Adrenal gland (tissue), 19 donors: ENCODE measurements around the gene EDEM1. TPM values are rescaled to one million over a fixed set of nuclear protein-coding genes. Genes with fewer than 3 reads are reported as not detected.
A peak's percentile ranks its signal among the peaks of the same experiment; 100 is the strongest.

Experiments
- DNase-seq, 7 donors: peaks; one replicate each; pipeline ENCODE4 v3.0.0-alpha.2; 2019 to 2020
- H3K27ac ChIP-seq, 5 donors: fragments of 200-600 bp; sonication (generic) in 4 of 5; 1 replicate in 3 of 5; 2 replicates in 2 of 5; pipeline versions ENCODE4 v1.5.1 to v1.8.0; 2016 to 2020; ENCODE audit warnings: mild to moderate bottlenecking in 1 of 5
- H3K27me3 ChIP-seq: fragments of 200-600 bp; 2 replicates; pipeline ENCODE4 v1.8.0; 2021
- H3K36me3 ChIP-seq, 2 donors: fragments of 200-600 bp; replicated peaks in 1 of 2; 1 replicate in 1 of 2; 2 replicates in 1 of 2; pipeline versions ENCODE4 v1.5.1 to v1.8.0; 2018 to 2022
- H3K4me1 ChIP-seq, 2 donors: fragments of 200-600 bp; replicated peaks in 1 of 2; 1 replicate in 1 of 2; 2 replicates in 1 of 2; pipeline versions ENCODE4 v1.5.1 to v1.8.0; 2018 to 2021
- H3K4me3 ChIP-seq, 4 donors: fragments of 200-600 bp; sonication (generic) in 3 of 4; one replicate each; pipeline ENCODE4 v1.5.1; 2016 to 2018
- H3K9me3 ChIP-seq, 3 donors: fragments of 200-600 bp; sonication (generic) in 1 of 3; replicated peaks in 1 of 3; 1 replicate in 2 of 3; 2 replicates in 1 of 3; pipeline versions ENCODE4 v1.5.1 to v1.8.0; 2016 to 2021
- CTCF ChIP-seq, 6 experiments: fragments of 450-650 bp in 4 of 6; fragments of 200-600 bp in 2 of 6; sonication (generic) in 1 of 6; IDR thresholded peaks; 1 replicate in 5 of 6; 2 replicates in 1 of 6; pipeline versions ENCODE4 v1.5.1 to v1.8.0; 2016 to 2021; ENCODE audit warnings: antibody characterized with exemption in 6 of 6, mild to moderate bottlenecking in 2 of 6, moderate library complexity in 1 of 6
- POLR2A ChIP-seq, 2 donors: fragments of 450-650 bp; IDR thresholded peaks; one replicate each; pipeline ENCODE4 v1.6.1; 2017; ENCODE audit warnings: antibody characterized with exemption in 2 of 2, mild to moderate bottlenecking in 2 of 2, moderate library complexity in 1 of 2
- WGBS, 4 donors: extraction: QIAGEN DNeasy Blood & Tissue Kit in 2 of 4; methylation state at CpG; one replicate each; pipeline versions ENCODE4 v1.1.5 to v1.1.7; 2013 to 2017; 5-methylcytosine and 5-hydroxymethylcytosine counted together
- intact Hi-C, 2 donors: fragments of 100-400 bp; cut with DNase I; formaldehyde crosslinking; loops; one replicate each; pipeline versions ENCODE4 v1.14.1 to v1.15.0; 2022 to 2023
- long read RNA-seq, 10 donors: library from polyadenylated mRNA in 3 of 10; unstranded in 2 of 10; stranded (forward) in 1 of 10; transcript quantifications; one replicate each; pipeline ENCODE4 v2.0.0 and lab custom pipeline, GENCODE V29; 2021 to 2026
- polyA plus RNA-seq, 3 donors: library from polyadenylated mRNA; stranded (reverse); fragments of 200-250 nt in 2 of 3; fragments of 350-450 nt in 1 of 3; fragmentation: Illumina TruSeq in 1 of 3; extraction: RNeasy Lipid Tissue Mini Kit (QIAGEN cat#74804) in 1 of 3; gene quantifications; one replicate each; pipeline ENCODE4 v1.2.3, GENCODE V29; 2013 to 2014
- total RNA-seq, 9 donors: library from RNA; depleted of rRNA in 4 of 9; stranded (reverse); fragments of >200 nt in 4 of 9; fragments of 120-200 nt in 1 of 9; fragmentation: NEBNext Ultra II Directional in 1 of 9; extraction: Animal tissue kit (Norgen Biotek cat#: 25700) in 1 of 9; gene quantifications; one replicate each; pipeline versions ENCODE4 v1.1.0 to v1.2.4, GENCODE V29; 2013 to 2023
- donor health status: healthy with polysubstance abuse.
- donor health status: Bipolar disorder and iron deficiency.
- donor health status: DM: yes; HTN: yes; CAD: no.
- donor health status: DM: no; HTN: no; CAD: no.
- donor health status: DM: no; HTN: no; CAD: no.
- donor health status: DM: yes; HTN: yes; CAD: no.

Gene EDEM1
- total RNA-seq (10 to 100 TPM in 8 of 9 donors, 1 to 10 TPM in 1; 9.9 to 63.6 (median 34.8) TPM), polyA plus RNA-seq (10 to 100 TPM in 1 of 3 donors, 1 to 10 TPM in 2; 3.1 to 24.9 (median 3.6) TPM)
- long read RNA-seq, donor 1, full-length matches to known transcripts, result 2 of 2 reads
- long read RNA-seq, donor 1, partial matches to known transcripts, result 0 of 2 reads
- long read RNA-seq, donor 1, other reads (novel, unspliced or antisense), result 0 of 2 reads
- long read RNA-seq, donor 2, full-length matches to known transcripts, result 1 of 1 reads
- long read RNA-seq, donor 2, partial matches to known transcripts, result 0 of 1 reads
- long read RNA-seq, donor 2, other reads (novel, unspliced or antisense), result 0 of 1 reads
- long read RNA-seq, donor 3, result 0 reads
- long read RNA-seq, donor 4, partial matches to known transcripts, result 11 of 11 reads
- long read RNA-seq, donor 4, other reads (novel, unspliced or antisense), result 0 of 11 reads
- long read RNA-seq, donor 5, full-length matches to known transcripts, result 16 of 24 reads
- long read RNA-seq, donor 5, partial matches to known transcripts, result 3 of 24 reads
- long read RNA-seq, donor 5, other reads (novel, unspliced or antisense), result 5 of 24 reads
- long read RNA-seq, donor 6, partial matches to known transcripts, result 0 of 2 reads
- long read RNA-seq, donor 6, other reads (novel, unspliced or antisense), result 2 of 2 reads
- long read RNA-seq, donor 7, full-length matches to known transcripts, result 1 of 1 reads
- long read RNA-seq, donor 7, partial matches to known transcripts, result 0 of 1 reads
- long read RNA-seq, donor 7, other reads (novel, unspliced or antisense), result 0 of 1 reads
- long read RNA-seq, donor 8, full-length matches to known transcripts, result 4 of 23 reads
- long read RNA-seq, donor 8, partial matches to known transcripts, result 19 of 23 reads
- long read RNA-seq, donor 8, other reads (novel, unspliced or antisense), result 0 of 23 reads
- long read RNA-seq, donor 9, result 0 reads
- long read RNA-seq, donor 10, full-length matches to known transcripts, result 3 of 3 reads
- long read RNA-seq, donor 10, partial matches to known transcripts, result 0 of 3 reads
- long read RNA-seq, donor 10, other reads (novel, unspliced or antisense), result 0 of 3 reads

GRCh38 chr3:5187156-5187919 is at the start of gene EDEM1:
TSS of gene EDEM1 (plus strand) at chr3:5187707. CDS start at chr3:5187806, 99 bp downstream.
- Histone ChIP-seq H3K36me3 (no peaks in the 10 kb centered on the region), H3K27me3 (no peaks in the 10 kb centered on the region), H3K4me3 (peak within 1 kb of the TSS; percentile 29 to 90 (median 82)), H3K9me3 (no peaks in the 10 kb centered on the region), H3K27ac (peak within 1 kb of the TSS; percentile 71 to 98 (median 96)), H3K4me1 (peaks cover 4 to 48% of the 10 kb centered on the region in 2 donors)
- 0 to 2% (median 1%) methylated on average over 8 to 78 of the region's 78 CpGs for WGBS, 4 donors
- DNase-seq, result peak; percentile 95 to 98 (median 97)
- intact Hi-C loops, result loop anchor here in 1 of 2 donors (10.0 kb wide), 1 partner anchor 53 kb away; no protein-coding TSS in a partner anchor
- TF ChIP-seq POLR2A (IDR thresholded peaks at IDR 0.05) (peak; percentile 71 to 83), CTCF (IDR thresholded peaks at IDR 0.05) (no peak)

GRCh38 chr3:5138214-5138981 is 49.1 kb upstream of the EDEM1 start:
- H3K27ac ChIP-seq, result peak overlapping the region in 4 of 5 donors; percentile 28 to 63 (median 48)

GRCh38 chr3:5140230-5140621 is 47.3 kb upstream of the EDEM1 start:
- DNase-seq, result no peak
- TF ChIP-seq POLR2A (IDR thresholded peaks at IDR 0.05) (no peak), CTCF (IDR thresholded peaks at IDR 0.05) (no peak)
- intact Hi-C loops, result no loop called here
- peaks cover 21 to 56% of the 10 kb centered on the region in 2 donors for H3K4me1 ChIP-seq
- H3K36me3 ChIP-seq, result no peaks in the 10 kb centered on the region
- no peaks in the 10 kb centered on the region for H3K27me3 ChIP-seq
- 65 to 78% (median 73%) methylated on average over 4 of the region's 4 CpGs for WGBS, 4 donors
- H3K9me3 ChIP-seq, result no peaks in the 10 kb centered on the region
- peak overlapping the region in 2 of 5 donors; percentile 30 to 37 for H3K27ac ChIP-seq
- H3K4me3 ChIP-seq, result no peak overlapping the region

More at GRCh38 chr3:5138214-5138981, 49.1 kb upstream of the EDEM1 start:
- H3K4me1 ChIP-seq, result peaks cover 27 to 66% of the 10 kb centered on the region in 2 donors
- H3K4me3 ChIP-seq, result no peak overlapping the region
- 44 to 50% (median 47%) methylated on average over 5 of the region's 5 CpGs for WGBS, 4 donors
- no peaks in the 10 kb centered on the region for H3K27me3 ChIP-seq
- TF ChIP-seq CTCF (IDR thresholded peaks at IDR 0.05) (no peak), POLR2A (IDR thresholded peaks at IDR 0.05) (no peak)
- intact Hi-C loops, result loop anchor here (10.0 kb wide), 2 partner anchors 46 to 66 kb away; partner anchors contain the start of gene EDEM1 (in 1 of the 2)
- H3K9me3 ChIP-seq, result no peaks in the 10 kb centered on the region
- no peaks in the 10 kb centered on the region for H3K36me3 ChIP-seq
- DNase-seq, result no peak
